GM20000 (cell line): ENCODE measurements around the gene SFTA2.

Experiments
- DNase-seq: peaks from one replicate; pipeline ENCODE4 v3.0.0; 2012; ENCODE audit warnings: low spot score
- TF ChIP-seq, protein P1 (sequence below): IDR thresholded peaks from 2 replicates; pipeline ENCODE4 v1.5.1; 2012; ENCODE audit warnings: mild to moderate bottlenecking, control low read depth; ENCODE audit errors: extremely low read depth, missing control alignments

SFTA2 gene

DNA sequence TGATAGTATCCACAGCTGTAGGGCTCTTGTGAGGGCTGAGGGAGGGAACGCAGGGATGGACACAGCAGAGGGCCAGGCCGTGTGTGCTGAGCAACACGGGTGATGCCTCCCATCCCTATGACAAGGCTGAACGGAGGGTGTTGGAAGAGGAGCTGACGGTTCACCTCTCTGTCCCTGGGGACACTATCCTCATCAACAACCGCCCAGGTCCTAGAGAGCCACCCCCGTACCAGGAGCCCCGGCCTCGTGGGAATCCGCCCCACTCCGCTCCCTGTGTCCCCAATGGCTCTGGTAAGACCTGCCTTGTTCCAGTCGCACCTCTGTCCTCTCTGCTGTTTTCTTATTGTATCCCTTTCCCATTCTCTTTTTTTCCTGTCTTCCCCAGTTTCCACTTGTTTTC, 37.6 kb downstream of the SFTA2 start:
- peak; percentile 8 for DNase-seq
- TF ChIP-seq, protein P1, sequence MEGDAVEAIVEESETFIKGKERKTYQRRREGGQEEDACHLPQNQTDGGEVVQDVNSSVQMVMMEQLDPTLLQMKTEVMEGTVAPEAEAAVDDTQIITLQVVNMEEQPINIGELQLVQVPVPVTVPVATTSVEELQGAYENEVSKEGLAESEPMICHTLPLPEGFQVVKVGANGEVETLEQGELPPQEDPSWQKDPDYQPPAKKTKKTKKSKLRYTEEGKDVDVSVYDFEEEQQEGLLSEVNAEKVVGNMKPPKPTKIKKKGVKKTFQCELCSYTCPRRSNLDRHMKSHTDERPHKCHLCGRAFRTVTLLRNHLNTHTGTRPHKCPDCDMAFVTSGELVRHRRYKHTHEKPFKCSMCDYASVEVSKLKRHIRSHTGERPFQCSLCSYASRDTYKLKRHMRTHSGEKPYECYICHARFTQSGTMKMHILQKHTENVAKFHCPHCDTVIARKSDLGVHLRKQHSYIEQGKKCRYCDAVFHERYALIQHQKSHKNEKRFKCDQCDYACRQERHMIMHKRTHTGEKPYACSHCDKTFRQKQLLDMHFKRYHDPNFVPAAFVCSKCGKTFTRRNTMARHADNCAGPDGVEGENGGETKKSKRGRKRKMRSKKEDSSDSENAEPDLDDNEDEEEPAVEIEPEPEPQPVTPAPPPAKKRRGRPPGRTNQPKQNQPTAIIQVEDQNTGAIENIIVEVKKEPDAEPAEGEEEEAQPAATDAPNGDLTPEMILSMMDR = no peak

DNA sequence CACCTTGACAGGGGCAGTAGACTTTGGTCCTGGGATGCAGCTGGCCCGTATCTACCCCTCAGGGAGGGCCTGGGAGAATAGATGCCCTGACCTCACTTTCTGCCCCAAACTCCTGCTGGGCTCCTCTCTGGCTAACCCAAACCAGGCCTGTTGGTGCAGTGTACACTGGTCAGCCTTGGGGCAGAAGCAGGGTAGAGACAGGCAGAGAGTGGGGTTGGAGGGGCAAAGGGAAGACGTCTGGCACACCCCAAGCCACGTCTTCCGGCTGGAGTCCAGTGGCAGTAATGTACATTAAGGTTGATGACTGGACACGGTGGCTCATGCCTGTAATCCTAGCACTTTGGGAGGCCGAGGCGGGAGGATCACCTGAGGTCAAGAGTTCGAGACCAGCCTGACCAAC, 38.3 kb downstream of the SFTA2 start:
- TF ChIP-seq, protein P1 = no peak

DNA sequence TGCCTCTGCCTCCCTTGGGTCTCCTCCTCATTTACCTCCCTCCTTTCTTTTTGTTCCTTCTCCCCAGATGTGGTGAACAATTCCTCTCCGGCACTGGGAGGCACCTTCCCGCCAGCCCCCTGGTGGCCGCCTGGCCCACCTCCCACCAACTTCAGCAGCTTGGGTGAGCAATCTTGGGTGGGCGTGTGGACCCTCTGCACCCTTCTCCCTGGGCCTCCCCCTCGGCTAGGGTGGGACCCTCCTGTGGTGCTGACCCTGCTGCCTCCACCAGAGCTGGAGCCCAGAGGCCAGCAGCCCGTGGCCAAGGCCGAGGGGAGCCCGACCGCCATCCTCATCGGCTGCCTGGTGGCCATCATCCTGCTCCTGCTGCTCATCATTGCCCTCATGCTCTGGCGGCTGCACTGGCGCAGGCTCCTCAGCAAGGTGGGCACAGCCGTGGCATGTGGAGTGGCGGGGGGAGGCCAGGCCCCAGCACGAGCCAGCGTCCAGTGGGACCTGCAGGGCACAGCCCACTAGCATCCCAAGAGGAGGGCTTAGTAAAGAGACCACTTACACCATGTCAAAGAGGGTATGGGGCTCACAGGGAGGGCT, 38.9 kb downstream of the SFTA2 start:
- TF ChIP-seq, protein P1 = no peak
- no peak for DNase-seq

More for the DNA sequence above, 38.3 kb downstream of the SFTA2 start:
- DNase-seq = no peak

DNA sequence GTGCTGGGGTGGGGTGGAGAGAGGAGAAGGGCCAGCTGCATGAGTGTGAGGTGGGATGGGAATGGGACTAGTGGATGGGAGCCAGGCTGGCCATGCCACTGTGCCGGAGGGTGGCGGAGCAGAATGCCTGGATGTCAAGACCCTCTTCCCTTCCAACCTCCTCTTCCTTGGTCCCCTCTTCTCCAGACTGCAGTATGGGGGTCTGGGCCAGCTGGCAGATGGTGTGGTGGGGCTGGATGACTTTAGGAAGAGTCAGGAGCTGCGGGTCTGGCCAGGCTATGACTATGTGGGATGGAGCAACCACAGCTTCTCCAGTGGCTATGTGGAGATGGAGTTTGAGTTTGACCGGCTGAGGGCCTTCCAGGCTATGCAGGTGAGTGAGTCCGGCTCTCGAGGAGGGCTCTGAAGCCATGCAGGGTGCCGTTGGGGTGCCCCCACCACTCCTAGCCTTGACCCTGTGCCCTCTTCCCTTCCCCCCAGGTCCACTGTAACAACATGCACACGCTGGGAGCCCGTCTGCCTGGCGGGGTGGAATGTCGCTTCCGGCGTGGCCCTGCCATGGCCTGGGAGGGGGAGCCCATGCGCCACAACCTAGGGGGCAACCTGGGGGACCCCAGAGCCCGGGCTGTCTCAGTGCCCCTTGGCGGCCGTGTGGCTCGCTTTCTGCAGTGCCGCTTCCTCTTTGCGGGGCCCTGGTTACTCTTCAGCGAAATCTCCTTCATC, 40.0 kb downstream of the SFTA2 start:
- TF ChIP-seq, protein P1 = no peak
- DNase-seq = no peak

DNA sequence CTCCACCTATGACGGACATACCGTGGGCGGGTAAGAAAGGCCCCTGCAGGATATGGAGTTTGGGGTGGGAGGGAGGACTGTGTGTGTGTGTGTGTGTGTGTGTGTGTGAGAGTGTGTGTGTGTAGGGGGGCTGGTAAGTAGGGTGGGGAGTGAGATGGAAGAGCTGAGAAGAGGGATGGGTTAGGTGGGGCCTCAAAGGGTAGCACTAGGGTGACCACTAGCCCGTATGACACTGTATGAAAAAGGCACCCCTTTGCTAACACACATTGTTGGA, 40.6 kb downstream of the SFTA2 start:
- TF ChIP-seq, protein P1 = no peak
- no peak for DNase-seq

DNA sequence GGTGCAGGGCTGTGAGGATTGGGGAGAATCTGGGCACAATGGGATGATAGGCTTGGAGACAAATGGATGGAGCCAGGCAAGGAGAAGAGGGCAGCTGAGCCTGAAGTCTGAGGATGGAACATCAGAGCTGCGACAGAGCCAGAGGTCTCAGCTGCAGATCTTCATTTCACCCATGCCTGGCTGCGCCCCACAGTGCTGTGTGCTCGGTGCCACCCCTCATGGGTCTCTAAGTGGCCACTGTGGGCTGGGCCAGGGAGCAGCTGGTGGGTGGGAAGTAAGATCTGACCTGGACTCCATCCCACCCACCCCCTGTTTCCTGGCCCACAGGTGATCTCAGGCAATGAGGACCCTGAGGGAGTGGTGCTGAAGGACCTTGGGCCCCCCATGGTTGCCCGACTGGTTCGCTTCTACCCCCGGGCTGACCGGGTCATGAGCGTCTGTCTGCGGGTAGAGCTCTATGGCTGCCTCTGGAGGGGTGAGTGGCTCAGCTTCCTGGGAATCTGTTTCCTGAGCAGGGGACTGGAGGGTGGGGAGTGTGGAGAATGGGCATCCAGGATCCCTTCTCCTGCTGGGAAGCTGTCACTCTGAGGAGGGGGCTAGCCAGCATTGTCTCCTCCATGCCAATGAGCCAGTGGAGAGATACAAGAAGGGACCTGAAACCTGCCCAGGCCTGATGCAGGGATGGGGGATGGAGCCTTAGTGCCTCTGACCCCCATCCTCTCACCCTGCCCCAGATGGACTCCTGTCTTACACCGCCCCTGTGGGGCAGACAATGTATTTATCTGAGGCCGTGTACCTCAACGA, 41.1 kb downstream of the SFTA2 start:
- TF ChIP-seq, protein P1 = no peak
- no peak for DNase-seq
